Measurements from ENCODE around the gene MAP7. TPM values are rescaled to one million over a fixed set of nuclear protein-coding genes. Genes with fewer than 3 reads are reported as not detected.

Gene MAP7
- total RNA-seq, 2 donors from 2014 or later, result 5.1 to 6.9 TPM

DNA sequence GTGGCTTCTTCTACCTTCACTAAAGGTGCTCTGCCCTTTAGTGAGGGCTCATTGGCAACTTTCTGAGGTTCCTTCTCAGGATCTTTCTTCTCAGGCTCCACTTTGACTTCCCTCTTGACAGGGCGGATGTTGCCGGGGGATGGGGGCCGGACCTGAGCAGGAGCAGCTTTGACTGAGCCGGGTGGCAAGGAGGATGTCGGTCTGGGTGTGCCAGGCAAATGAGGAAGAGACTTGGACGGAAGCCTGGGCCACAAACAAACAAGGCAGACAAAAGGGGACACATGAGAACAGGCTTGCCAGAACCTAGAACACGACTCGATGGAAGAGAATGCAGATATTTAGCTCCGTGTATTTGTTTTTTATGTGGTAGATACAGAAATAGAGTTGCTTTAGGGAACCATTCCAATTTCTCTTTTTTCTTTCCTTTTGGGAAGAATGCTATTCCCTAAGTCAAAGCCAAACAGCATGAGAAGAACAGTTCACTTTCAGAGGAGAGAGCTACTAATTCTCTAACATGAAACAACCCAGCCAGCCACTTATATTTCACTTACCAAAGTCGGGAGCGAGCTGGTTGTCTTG is 184.4 kb downstream of the MAP7 start:
- TF ChIP-seq, protein P1, sequence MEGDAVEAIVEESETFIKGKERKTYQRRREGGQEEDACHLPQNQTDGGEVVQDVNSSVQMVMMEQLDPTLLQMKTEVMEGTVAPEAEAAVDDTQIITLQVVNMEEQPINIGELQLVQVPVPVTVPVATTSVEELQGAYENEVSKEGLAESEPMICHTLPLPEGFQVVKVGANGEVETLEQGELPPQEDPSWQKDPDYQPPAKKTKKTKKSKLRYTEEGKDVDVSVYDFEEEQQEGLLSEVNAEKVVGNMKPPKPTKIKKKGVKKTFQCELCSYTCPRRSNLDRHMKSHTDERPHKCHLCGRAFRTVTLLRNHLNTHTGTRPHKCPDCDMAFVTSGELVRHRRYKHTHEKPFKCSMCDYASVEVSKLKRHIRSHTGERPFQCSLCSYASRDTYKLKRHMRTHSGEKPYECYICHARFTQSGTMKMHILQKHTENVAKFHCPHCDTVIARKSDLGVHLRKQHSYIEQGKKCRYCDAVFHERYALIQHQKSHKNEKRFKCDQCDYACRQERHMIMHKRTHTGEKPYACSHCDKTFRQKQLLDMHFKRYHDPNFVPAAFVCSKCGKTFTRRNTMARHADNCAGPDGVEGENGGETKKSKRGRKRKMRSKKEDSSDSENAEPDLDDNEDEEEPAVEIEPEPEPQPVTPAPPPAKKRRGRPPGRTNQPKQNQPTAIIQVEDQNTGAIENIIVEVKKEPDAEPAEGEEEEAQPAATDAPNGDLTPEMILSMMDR (IDR thresholded peaks at IDR 0.05), result no peak
- Histone ChIP-seq H3K27ac (no peak overlapping the region), H3K9me3 (no peaks in the 10 kb centered on the region), H3K27me3 (replicated peaks; ENCODE audit: insufficient read depth) (no peaks in the 10 kb centered on the region), H3K4me1 (ENCODE audit: control insufficient read depth in 1 of 2, low read depth in 2 of 2) (peaks cover 6 to 13% of the 10 kb centered on the region in 2 donors), H3K4me3 (peak overlapping the region; percentile 31), H3K36me3 (no peaks in the 10 kb centered on the region)
- no peak for DNase-seq (ENCODE audit: low spot score)
- ATAC-seq (ENCODE audit: insufficient number of reproducible peaks, low FRiP score, low read depth), result no peak

DNA sequence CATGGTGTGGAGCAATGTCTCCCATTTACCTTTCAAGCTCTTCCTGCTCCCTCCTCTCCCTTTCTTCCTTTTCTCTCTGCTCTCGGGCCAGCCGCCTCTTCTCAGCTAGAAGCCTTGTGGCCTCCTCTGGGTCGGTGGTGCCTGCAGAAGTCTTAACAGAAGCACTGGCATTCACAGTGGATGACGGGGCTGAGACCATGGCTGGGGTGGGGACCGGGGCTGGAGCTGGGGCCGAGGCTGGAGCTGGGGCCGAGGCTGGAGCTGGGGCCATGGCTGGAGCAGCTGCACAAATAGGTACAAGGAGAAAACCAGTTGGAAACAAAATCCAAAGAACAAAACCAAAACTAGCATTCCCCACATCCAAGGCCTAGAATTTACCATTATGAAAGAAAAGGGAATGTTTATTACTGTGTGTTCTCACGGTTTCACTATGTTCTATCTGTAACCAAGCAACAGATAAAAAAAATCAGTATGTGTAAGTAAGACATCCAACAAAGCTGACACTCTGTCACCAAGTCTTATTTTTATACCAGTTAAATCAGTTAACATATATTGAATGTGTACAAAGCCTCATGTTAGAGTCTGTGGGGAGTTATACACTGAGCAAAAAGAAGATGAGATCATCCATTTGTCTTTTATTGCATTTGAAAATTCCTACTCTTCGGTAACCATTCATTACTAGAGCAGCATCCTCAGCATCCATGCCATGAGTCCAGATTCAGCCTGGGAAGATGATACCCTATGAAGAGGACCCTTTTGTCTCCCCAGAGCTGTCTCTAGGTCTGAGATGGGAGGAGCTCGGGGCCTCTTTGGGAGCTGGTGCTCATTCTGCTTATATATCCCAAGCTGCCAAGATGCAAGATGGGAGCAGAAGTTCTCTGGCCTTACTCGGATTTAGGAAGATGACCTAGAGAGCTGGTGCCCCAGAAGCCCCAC is 187.5 kb downstream of the MAP7 start:
- Histone ChIP-seq H3K4me3 (no peak overlapping the region), H3K36me3 (no peaks in the 10 kb centered on the region), H3K4me1 (ENCODE audit: control insufficient read depth in 1 of 2, low read depth in 2 of 2) (peaks cover 6 to 13% of the 10 kb centered on the region in 2 donors), H3K27me3 (replicated peaks; ENCODE audit: insufficient read depth) (no peaks in the 10 kb centered on the region), H3K9me3 (no peaks in the 10 kb centered on the region), H3K27ac (no peak overlapping the region)
- ATAC-seq (ENCODE audit: insufficient number of reproducible peaks, low FRiP score, low read depth) (no peak), DNase-seq (ENCODE audit: low spot score) (no peak)
- TF ChIP-seq, protein P1 (IDR thresholded peaks at IDR 0.05), result no peak

DNA sequence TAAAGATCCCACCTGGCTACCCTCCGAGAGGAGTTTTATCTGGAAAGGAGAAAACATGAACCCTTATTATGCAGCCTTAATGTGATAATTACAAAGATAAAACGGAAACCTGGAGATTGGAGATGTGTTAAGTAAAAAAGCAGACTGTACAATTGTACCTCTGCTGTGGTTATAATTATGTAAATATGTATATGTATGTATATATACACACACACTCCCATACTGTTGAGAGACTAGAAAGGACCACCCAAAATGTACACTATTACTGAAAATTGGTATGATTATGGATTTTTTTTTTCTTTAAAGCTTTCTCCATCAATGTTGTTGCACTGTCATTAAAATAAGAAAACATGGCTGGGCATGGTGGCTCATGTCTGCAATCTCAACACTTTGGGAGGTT is 188.4 kb downstream of the MAP7 start:
- ATAC-seq (ENCODE audit: insufficient number of reproducible peaks, low FRiP score, low read depth) (no peak), DNase-seq (ENCODE audit: low spot score) (no peak)
- Histone ChIP-seq H3K4me1 (ENCODE audit: control insufficient read depth in 1 of 2, low read depth in 2 of 2) (peaks cover 6 to 13% of the 10 kb centered on the region in 2 donors), H3K4me3 (no peak overlapping the region), H3K9me3 (no peaks in the 10 kb centered on the region), H3K27ac (no peak overlapping the region), H3K36me3 (no peaks in the 10 kb centered on the region), H3K27me3 (replicated peaks; ENCODE audit: insufficient read depth) (no peaks in the 10 kb centered on the region)
- TF ChIP-seq, protein P1 (IDR thresholded peaks at IDR 0.05), result no peak

DNA sequence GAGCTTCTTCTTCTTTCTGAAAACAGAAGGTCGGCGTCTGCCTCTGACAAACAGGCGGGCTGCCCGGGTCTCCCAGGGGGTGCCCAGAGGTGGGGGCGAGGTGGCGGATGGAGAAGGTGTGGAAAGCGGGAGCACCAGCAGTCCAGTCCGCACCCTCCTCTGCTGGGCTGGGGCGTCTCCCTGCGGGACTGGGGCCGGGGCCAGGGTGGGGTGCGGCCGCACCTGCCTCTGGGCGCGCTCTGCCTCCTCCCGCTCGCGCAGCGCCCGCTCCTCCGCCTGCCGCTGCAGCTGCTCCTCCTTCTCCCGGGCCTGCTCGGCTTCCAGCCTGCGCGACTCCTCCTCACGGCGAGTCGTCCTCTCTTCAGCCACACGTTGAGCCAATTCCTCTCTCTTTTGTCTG is 189.4 kb downstream of the MAP7 start:
- ATAC-seq (ENCODE audit: insufficient number of reproducible peaks, low FRiP score, low read depth) (no peak), DNase-seq (ENCODE audit: low spot score) (no peak)
- H3K4me1 ChIP-seq (ENCODE audit: control insufficient read depth in 1 of 2, low read depth in 2 of 2), result peaks cover 0 to 4% of the 10 kb centered on the region in 2 donors
- H3K9me3 ChIP-seq, result no peaks in the 10 kb centered on the region
- no peaks in the 10 kb centered on the region for H3K27me3 ChIP-seq (replicated peaks; ENCODE audit: insufficient read depth)
- no peak overlapping the region for H3K4me3 ChIP-seq
- TF ChIP-seq, protein P1 (IDR thresholded peaks at IDR 0.05), result no peak
- no peaks in the 10 kb centered on the region for H3K36me3 ChIP-seq
- H3K27ac ChIP-seq, result no peak overlapping the region

DNA sequence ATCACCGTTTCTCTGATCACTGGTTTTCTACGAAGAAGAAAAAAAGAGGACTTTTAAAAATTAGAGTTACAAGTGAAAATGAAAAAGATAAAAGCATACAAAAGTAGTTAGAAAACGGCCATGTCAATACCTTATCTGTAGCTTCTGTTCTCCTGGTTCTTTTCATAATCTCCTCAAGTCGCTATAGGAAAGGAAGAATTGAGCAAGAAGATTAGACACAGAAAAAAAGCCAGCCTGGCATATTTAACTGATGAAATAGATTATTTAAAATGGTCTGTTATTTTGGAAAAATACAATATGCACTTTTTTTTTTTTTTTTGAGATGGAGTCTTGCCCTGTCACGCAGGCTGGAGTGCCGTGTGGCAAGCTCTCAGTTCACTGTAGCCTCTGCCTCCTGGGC is 190.4 kb downstream of the MAP7 start:
- Histone ChIP-seq H3K4me1 (ENCODE audit: control insufficient read depth in 1 of 2, low read depth in 2 of 2) (peaks cover 0 to 3% of the 10 kb centered on the region in 2 donors), H3K36me3 (no peaks in the 10 kb centered on the region), H3K27ac (no peak overlapping the region), H3K27me3 (replicated peaks; ENCODE audit: insufficient read depth) (no peaks in the 10 kb centered on the region), H3K4me3 (no peak overlapping the region), H3K9me3 (no peaks in the 10 kb centered on the region)
- TF ChIP-seq, protein P1 (IDR thresholded peaks at IDR 0.05), result no peak
- ATAC-seq (ENCODE audit: insufficient number of reproducible peaks, low FRiP score, low read depth) (no peak), DNase-seq (ENCODE audit: low spot score) (no peak)

Measured in thoracic aorta (tissue), 2 donors.